Measurements from ENCODE around the gene PRR5. TPM values are rescaled to one million over a fixed set of nuclear protein-coding genes. Genes with fewer than 3 reads are reported as not detected.
A peak's percentile ranks its signal among the peaks of the same experiment; 100 is the strongest.
"Not testable (repeated sequence)": the region's sequence is repeated elsewhere in the genome, so short reads cannot be mapped to it uniquely, and the experiment has no call there.

Gene PRR5
- total and polyA plus RNA-seq, 10 donors: 31.3 to 85.6 (median 76.7) TPM

- Histone ChIP-seq H3K9me3 (no peaks in the 10 kb centered on the region), H3K36me3 (no peaks in the 10 kb centered on the region), H3K4me1 (peaks cover 4 to 38% (median 26%) of the 10 kb centered on the region in 6 donors), H3K27ac (peak overlapping the region in 2 of 8 donors; percentile 35 to 46), H3K4me3 (peak overlapping the region in 3 of 8 donors; percentile 3 to 51 (median 20)), H3K27me3 (replicated peaks in 1 of 7) (peaks cover 0 to 24% (median 0%) of the 10 kb centered on the region in 7 donors)
- TF ChIP-seq CTCF (IDR thresholded peaks at IDR 0.05 in 8 of 11, conservative IDR thresholded peaks at IDR 0.05 in 3 of 11): no peak
- WGBS, 5 donors: 43 to 50% (median 46%) methylated on average over 8 to 10 of the region's 10 CpGs
- DNase-seq: no peak
- intact Hi-C loops (cut with DNase I; ENCODE audit: low total_unique reads): no loop called here
Observed at GRCh38 chr22:44677353-44677840, 24.6 kb upstream of the PRR5 start.

GRCh38 chr22:44677871-44678555, 24.0 kb upstream of the PRR5 start:
- Histone ChIP-seq H3K27ac (no peak overlapping the region), H3K36me3 (no peaks in the 10 kb centered on the region), H3K4me1 (peaks cover 4 to 43% (median 26%) of the 10 kb centered on the region in 6 donors), H3K9me3 (no peaks in the 10 kb centered on the region), H3K4me3 (peak overlapping the region in 1 of 8 donors; percentile 51), H3K27me3 (replicated peaks in 1 of 7) (peaks cover 0 to 21% (median 0%) of the 10 kb centered on the region in 7 donors)
- TF ChIP-seq POLR2A (IDR thresholded peaks at IDR 0.05): no peak
- DNase-seq: no peak
- intact Hi-C loops (cut with DNase I; ENCODE audit: low total_unique reads): no loop called here
- 68 to 81% (median 74%) methylated on average over 18 of the region's 18 CpGs for WGBS, 5 donors

DNA sequence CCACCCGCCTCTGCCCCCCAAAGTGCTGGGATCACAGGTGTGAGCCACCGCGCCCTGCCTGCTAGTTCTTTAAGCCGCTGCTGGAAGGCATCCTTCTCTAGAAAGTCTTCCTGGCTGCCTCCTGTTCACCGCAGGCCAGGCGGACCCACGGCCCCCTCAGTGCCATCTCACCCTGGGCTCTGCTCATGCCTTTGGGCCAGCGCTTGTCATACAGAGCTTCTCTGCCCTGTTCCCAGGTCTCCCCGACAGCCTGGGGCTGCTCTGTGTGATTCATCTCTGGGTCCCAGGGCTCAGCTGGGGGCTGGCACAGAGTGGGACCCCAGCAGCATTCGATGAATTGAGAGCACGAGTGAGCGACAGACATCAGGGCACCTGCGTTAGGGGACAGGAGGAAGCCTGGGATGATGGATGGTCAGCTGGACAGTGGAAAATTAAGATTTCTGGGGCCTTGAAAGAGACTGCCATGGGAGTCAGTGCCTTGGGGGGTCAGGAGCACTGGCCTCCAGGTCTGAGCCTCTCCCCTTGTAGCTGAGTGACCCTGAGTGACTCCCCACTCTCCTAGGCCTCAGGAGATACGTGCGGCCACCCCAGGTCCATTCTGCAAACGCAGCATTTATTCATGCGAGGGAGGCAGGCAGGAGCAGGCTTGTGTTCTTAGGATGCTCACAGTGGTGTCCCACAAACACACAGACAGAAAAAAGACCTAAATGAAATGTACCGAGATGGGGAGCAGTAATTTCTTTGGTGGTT, 23.3 kb upstream of the PRR5 start:
- Histone ChIP-seq H3K4me3 (no peak overlapping the region), H3K36me3 (no peaks in the 10 kb centered on the region), H3K27me3 (replicated peaks in 1 of 7) (peaks cover 0 to 21% (median 0%) of the 10 kb centered on the region in 7 donors), H3K27ac (no peak overlapping the region), H3K9me3 (no peaks in the 10 kb centered on the region), H3K4me1 (peaks cover 4 to 50% (median 27%) of the 10 kb centered on the region in 6 donors)
- DNase-seq: no peak
- no peak for TF ChIP-seq CTCF (IDR thresholded peaks at IDR 0.05 in 8 of 11, conservative IDR thresholded peaks at IDR 0.05 in 3 of 11)
- no peak for TF ChIP-seq POLR2AphosphoS5 (IDR thresholded peaks at IDR 0.05)
- no peak for TF ChIP-seq POLR2A (IDR thresholded peaks at IDR 0.05)
- WGBS, 5 donors: 81 to 95% (median 92%) methylated on average over 17 to 18 of the region's 18 CpGs
- intact Hi-C loops (cut with DNase I; ENCODE audit: low total_unique reads): no loop called here

DNA sequence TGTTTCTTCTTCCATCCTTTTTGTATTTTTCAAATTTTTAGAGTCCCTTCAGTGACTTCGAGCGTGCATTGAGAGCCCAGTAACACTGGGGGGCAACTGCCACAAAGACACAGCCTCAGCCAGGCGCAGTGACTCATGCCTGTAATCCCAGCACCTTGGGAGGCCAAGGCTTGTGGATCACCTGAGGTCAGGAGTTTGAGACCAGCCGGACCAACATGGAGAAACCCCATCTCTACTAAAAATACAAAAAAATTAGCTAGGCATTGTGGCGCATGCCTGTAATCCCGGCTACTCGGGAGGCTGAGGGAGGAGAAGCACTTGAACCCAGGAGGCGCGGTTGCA, 22.7 kb upstream of the PRR5 start:
- intact Hi-C loops (cut with DNase I; ENCODE audit: low total_unique reads); DNase-seq; H3K9me3 ChIP-seq; H3K4me3 ChIP-seq; H3K36me3 ChIP-seq; H3K27ac ChIP-seq: not testable (repeated sequence)
- 93 to 98% (median 97%) methylated on average over 9 of the region's 9 CpGs for WGBS, 5 donors
- peaks cover 0 to 21% (median 0%) of the 10 kb centered on the region in 7 donors for H3K27me3 ChIP-seq (replicated peaks in 1 of 7)
- H3K4me1 ChIP-seq: peaks cover 5 to 56% (median 29%) of the 10 kb centered on the region in 6 donors

DNA sequence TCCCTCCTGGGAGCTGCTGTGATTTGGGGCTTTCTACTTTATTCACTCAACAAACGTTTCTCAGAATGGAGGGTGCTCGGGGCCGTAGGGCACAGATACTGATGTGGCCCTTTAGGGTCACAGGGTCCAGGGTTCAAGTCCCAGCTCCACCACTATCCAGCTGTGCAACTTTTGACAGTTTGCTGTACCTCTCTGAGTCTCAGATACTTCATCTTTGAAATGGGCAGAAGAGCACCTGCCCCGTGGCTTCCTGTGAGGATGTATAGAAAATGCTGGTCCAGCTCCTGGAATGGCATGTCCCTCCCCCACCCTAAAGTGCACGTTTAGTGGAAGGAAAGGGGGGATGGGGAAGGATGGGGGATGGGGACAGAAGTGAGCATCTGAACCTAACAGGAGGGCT, 21.9 kb upstream of the PRR5 start:
- DNase-seq: no peak
- intact Hi-C loops (cut with DNase I; ENCODE audit: low total_unique reads): no loop called here
- Histone ChIP-seq H3K4me1 (peaks cover 13 to 63% (median 37%) of the 10 kb centered on the region in 6 donors), H3K4me3 (no peak overlapping the region), H3K9me3 (no peaks in the 10 kb centered on the region), H3K36me3 (no peaks in the 10 kb centered on the region), H3K27me3 (replicated peaks in 1 of 7) (peaks cover 0 to 21% (median 0%) of the 10 kb centered on the region in 7 donors), H3K27ac (no peak overlapping the region)
- 60 to 82% (median 66%) methylated on average over 5 of the region's 5 CpGs for WGBS, 5 donors
- TF ChIP-seq CTCF (IDR thresholded peaks at IDR 0.05 in 8 of 11, conservative IDR thresholded peaks at IDR 0.05 in 3 of 11) (no peak), POLR2AphosphoS5 (IDR thresholded peaks at IDR 0.05) (no peak), POLR2A (IDR thresholded peaks at IDR 0.05) (no peak)
